Hepatocyte (in vitro differentiated cells): ENCODE data around the gene L1TD1.

Experiments
- CTCF ChIP-seq: fragments of 200-600 bp; sonication (generic); IDR thresholded peaks from 2 replicates; pipeline ENCODE4 v1.5.1; 2016; ENCODE audit warnings: antibody characterized with exemption, mild to moderate bottlenecking; ENCODE audit not compliant: poor library complexity
- EZH2 ChIP-seq: fragments of 200-600 bp; sonication (generic); IDR thresholded peaks from 2 replicates; pipeline ENCODE4 v1.6.1; 2016; ENCODE audit warnings: antibody characterized with exemption, mild to moderate bottlenecking, borderline replicate concordance
- EZH2phosphoT487 ChIP-seq: fragments of 200-600 bp; sonication (generic); IDR thresholded peaks from one replicate; pipeline ENCODE4 v1.6.1; 2018; ENCODE audit warnings: antibody characterized with exemption, mild to moderate bottlenecking, low read depth, moderate library complexity; ENCODE audit not compliant: unreplicated experiment, severe bottlenecking

GRCh38 chr1:62233926-62234450 is 39.3 kb downstream of the L1TD1 start:
- TF ChIP-seq CTCF (no peak), EZH2 (no peak), EZH2phosphoT487 (no peak)
